ENCODE data around the gene AMHR2. TPM values are rescaled to one million over a fixed set of nuclear protein-coding genes. Genes with fewer than 3 reads are reported as not detected.

The AMHR2 gene
- total RNA-seq, 4 donors from 2014 or later = not detected

DNA sequence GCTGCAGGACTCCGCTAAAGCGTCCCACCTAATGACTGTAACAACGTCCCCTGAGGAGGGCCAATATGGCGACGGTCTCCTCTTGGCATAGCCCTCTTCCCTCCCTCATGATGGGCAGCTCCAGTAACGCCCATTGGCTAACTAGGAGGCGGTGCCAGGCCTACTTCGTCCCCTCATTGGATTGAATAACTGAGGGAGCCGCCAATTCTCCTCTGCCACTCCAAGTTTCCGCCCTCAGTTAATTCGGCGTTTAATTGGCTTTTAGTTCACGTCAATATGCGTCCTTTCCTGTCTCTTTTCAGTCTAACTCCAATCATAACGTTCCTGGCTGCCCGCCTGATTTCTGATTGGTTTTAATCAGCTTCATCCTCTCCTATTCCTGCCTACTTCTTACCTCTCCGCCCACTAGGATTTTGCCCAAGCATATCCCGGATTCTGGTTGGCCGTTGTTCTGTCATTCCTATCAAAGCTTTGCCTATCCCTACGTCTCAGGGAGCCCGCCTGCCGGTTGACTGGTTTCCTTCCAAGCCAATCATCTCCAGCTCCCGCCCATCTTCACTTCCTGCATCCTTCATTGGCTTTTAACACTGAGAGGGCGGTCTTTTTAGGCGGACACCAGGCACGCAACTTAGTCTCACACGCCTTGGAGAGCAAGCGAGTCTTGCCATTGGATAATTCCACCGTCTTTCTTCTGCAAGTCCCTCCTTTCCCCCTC lies 44.1 kb upstream of the AMHR2 start:
- WGBS, 2 donors = 0% methylated on average over 29 of the region's 29 CpGs
- H3K4me1 ChIP-seq = peaks cover 0 to 45% (median 37%) of the 10 kb centered on the region in 4 donors
- peak overlapping the region; percentile 49 to 89 (median 60) for H3K4me3 ChIP-seq
- no peaks in the 10 kb centered on the region for H3K9me3 ChIP-seq
- TF ChIP-seq, protein P1, sequence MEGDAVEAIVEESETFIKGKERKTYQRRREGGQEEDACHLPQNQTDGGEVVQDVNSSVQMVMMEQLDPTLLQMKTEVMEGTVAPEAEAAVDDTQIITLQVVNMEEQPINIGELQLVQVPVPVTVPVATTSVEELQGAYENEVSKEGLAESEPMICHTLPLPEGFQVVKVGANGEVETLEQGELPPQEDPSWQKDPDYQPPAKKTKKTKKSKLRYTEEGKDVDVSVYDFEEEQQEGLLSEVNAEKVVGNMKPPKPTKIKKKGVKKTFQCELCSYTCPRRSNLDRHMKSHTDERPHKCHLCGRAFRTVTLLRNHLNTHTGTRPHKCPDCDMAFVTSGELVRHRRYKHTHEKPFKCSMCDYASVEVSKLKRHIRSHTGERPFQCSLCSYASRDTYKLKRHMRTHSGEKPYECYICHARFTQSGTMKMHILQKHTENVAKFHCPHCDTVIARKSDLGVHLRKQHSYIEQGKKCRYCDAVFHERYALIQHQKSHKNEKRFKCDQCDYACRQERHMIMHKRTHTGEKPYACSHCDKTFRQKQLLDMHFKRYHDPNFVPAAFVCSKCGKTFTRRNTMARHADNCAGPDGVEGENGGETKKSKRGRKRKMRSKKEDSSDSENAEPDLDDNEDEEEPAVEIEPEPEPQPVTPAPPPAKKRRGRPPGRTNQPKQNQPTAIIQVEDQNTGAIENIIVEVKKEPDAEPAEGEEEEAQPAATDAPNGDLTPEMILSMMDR (IDR thresholded peaks at IDR 0.05) = peak in 1 of 5 experiments; percentile 16
- TF ChIP-seq EP300 (IDR thresholded peaks at IDR 0.05) (peak in 1 of 2 donors; percentile 99), POLR2A (IDR thresholded peaks at IDR 0.05) (peak; percentile 89 to 94)
- H3K36me3 ChIP-seq = peaks cover 0 to 30% (median 15%) of the 10 kb centered on the region in 3 donors
- no peaks in the 10 kb centered on the region for H3K27me3 ChIP-seq
- peak overlapping the region; percentile 97 to 99 (median 98) for H3K27ac ChIP-seq
- DNase-seq (ENCODE audit: low spot score in 2 of 2) = peak; percentile 99 to 100

DNA sequence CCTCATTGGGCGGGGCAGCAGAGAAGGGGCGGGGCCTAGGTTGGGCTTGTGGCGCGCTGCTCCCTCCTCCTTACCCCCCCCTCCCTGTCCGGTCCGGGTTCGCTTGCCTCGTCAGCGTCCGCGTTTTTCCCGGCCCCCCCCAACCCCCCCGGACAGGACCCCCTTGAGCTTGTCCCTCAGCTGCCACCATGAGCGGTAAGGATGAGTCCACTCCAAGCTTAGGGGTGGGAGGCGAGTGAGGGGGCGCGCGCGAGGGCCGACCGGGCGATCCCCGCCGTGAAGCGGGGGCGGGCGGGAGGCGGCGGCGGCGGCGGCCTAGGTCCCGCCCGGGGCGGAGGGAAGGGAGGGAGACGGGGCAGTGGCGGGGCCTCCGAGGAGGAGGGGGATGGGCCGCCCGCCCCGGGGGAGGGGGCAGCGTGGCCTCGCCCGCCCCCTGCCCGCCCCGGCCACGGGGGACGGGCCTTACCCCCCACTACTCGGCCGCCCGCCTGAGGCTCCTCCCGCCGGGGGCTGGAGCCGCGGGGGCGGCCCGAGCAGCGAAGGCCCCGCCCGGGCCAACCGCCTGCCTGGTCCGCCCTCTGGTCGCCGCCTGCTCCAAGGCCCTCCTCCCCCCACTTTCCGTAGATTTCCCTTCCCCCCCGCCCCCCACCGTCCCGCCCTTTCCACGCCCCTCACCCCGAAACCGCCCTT lies 43.4 kb upstream of the AMHR2 start, which contains the start of gene SP1:
Gene SP1, plus strand, starts transcription at position 73 of the 690 bp plus-strand sequence. Its CDS starts 116 bp downstream, at position 189.
- H3K4me3 ChIP-seq = peak within 1 kb of the TSS; percentile 49 to 89 (median 60)
- H3K9me3 ChIP-seq = no peaks in the 10 kb centered on the region
- peaks cover 0 to 37% (median 15%) of the 10 kb centered on the region in 3 donors for H3K36me3 ChIP-seq
- H3K27ac ChIP-seq = peak within 1 kb of the TSS; percentile 97 to 99 (median 98)
- 0% methylated on average over 15 to 47 of the region's 71 CpGs for WGBS, 2 donors
- no peaks in the 10 kb centered on the region for H3K27me3 ChIP-seq
- H3K4me1 ChIP-seq = peaks cover 0 to 52% (median 41%) of the 10 kb centered on the region in 4 donors
- peak; percentile 82 to 85 for DNase-seq (ENCODE audit: low spot score in 2 of 2)
- TF ChIP-seq, protein P1 (IDR thresholded peaks at IDR 0.05) = no peak
- TF ChIP-seq EP300 (IDR thresholded peaks at IDR 0.05) = peak in 1 of 2 donors; percentile 1
- TF ChIP-seq POLR2A (IDR thresholded peaks at IDR 0.05) = peak; percentile 7 to 73

DNA sequence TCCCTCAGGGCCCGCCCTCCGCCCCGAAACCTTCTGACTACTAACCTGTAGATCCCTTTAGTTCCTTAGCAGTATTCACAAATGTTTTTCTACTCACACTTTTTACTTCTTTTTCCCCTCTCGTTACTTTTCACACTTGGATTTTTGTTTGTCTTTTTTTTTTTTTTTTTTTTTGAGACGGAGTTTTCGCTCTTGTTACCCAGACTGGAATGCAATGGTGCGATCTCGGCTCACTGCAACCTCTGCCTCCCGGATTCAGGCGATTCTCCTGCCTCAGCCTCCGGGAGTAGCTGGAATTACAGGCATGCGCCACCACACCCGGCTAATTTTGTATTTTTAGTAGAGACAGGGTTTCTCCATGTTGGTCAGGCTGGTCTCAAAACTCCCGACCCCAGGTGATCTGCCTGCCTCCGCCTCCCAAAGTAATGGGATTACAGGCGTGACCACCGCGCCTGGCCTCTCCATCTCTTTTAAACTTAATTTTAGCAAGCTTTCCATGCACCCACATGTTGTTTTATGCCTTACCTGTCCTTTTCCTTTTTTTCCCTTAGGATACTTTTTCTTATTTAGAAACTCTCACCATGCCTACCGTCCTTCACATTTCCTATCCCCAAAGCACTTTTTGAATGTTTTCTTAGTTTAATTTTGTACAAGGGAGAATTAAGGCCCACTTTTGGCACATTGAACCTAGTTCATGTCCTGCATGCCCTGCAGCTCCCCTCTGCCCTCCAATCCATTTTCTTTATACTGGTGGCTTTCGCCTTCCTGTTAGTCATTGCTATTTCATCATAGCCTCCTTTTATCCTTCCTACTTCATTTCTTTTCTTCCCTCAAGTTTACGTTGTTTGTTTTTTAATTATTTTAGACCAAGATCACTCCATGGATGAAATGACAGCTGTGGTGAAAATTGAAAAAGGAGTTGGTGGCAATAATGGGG lies 42.6 kb upstream of the AMHR2 start:
- no peaks in the 10 kb centered on the region for H3K27me3 ChIP-seq
- peaks cover 0 to 60% (median 45%) of the 10 kb centered on the region in 4 donors for H3K4me1 ChIP-seq
- DNase-seq (ENCODE audit: low spot score in 2 of 2) = no peak
- TF ChIP-seq EP300 (IDR thresholded peaks at IDR 0.05) (peak in 1 of 2 donors; percentile 35), POLR2A (IDR thresholded peaks at IDR 0.05) (no peak)
- H3K27ac ChIP-seq = peak overlapping the region; percentile 93 to 99 (median 97)
- no peaks in the 10 kb centered on the region for H3K9me3 ChIP-seq
- peaks cover 0 to 45% (median 15%) of the 10 kb centered on the region in 3 donors for H3K36me3 ChIP-seq
- H3K4me3 ChIP-seq = peak overlapping the region; percentile 45 to 89 (median 58)
- WGBS, 2 donors = 3 to 4% methylated on average over 21 of the region's 21 CpGs

DNA sequence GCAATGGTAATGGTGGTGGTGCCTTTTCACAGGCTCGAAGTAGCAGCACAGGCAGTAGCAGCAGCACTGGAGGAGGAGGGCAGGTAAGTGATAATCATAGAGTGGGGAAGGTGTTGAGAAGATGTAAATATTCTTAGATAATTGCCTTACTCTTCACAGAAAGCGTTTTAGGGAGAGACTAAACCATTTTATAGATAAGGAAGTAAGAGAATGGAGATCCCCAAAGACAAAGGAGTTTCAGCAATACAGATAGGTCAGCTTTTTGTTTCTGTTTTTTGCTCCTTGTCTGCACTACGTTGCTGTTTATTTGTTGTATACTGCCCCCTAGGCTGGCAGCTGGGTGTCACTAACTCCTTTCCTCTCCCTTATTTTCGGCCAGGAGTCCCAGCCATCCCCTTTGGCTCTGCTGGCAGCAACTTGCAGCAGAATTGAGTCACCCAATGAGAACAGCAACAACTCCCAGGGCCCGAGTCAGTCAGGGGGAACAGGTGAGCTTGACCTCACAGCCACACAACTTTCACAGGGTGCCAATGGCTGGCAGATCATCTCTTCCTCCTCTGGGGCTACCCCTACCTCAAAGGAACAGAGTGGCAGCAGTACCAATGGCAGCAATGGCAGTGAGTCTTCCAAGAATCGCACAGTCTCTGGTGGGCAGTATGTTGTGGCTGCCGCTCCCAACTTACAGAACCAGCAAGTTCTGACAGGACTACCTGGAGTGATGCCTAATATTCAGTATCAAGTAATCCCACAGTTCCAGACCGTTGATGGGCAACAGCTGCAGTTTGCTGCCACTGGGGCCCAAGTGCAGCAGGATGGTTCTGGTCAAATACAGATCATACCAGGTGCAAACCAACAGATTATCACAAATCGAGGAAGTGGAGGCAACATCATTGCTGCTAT lies 41.7 kb upstream of the AMHR2 start:
- 42 to 46% methylated on average over 9 of the region's 9 CpGs for WGBS, 2 donors

More for the DNA sequence above, 41.7 kb upstream of the AMHR2 start:
- Histone ChIP-seq H3K4me1 (peaks cover 0 to 69% (median 53%) of the 10 kb centered on the region in 4 donors), H3K27ac (peak overlapping the region; percentile 93 to 99 (median 97)), H3K4me3 (peak overlapping the region in 3 of 4 donors; percentile 45 to 89 (median 63)), H3K27me3 (no peaks in the 10 kb centered on the region), H3K9me3 (no peaks in the 10 kb centered on the region), H3K36me3 (peaks cover 0 to 54% (median 15%) of the 10 kb centered on the region in 3 donors)
- TF ChIP-seq, protein P1 (IDR thresholded peaks at IDR 0.05) = peak; percentile 17 to 63 (median 42)
- TF ChIP-seq EP300 (IDR thresholded peaks at IDR 0.05) (no peak), POLR2A (IDR thresholded peaks at IDR 0.05) (no peak)
- DNase-seq (ENCODE audit: low spot score in 2 of 2) = peak; percentile 45 to 64

All from tibial nerve (tissue), 4 donors.